Loucy (cell line): ENCODE data around the gene SEMA6A.

Experiments used
- H2AFZ ChIP-seq: fragments of 200-600 bp; sonication (generic); 2 replicates; pipeline ENCODE4 v1.6.0; 2016; ENCODE audit warnings: antibody characterized with exemption, mild to moderate bottlenecking, low read length, moderate library complexity
- H3F3A ChIP-seq: fragments of 200-600 bp; 2 replicates; pipeline ENCODE4 v1.6.0; 2016; ENCODE audit warnings: antibody characterized with exemption, low read depth, mild to moderate bottlenecking
- H3K27me3 ChIP-seq: fragments of 200-600 bp; sonication (generic); 2 replicates; pipeline ENCODE4 v1.6.1; 2014; ENCODE audit warnings: low read length, mild to moderate bottlenecking; ENCODE audit not compliant: insufficient read depth, poor library complexity, severe bottlenecking
- H3K36me3 ChIP-seq: fragments of 200-600 bp; sonication (generic); 2 replicates; pipeline ENCODE4 v1.6.1; 2016; ENCODE audit warnings: low read length; ENCODE audit not compliant: insufficient read depth
- H3K4me1 ChIP-seq: fragments of 200-600 bp; sonication (generic); 2 replicates; pipeline ENCODE4 v1.5.1; 2014; ENCODE audit warnings: low read length, mild to moderate bottlenecking; ENCODE audit not compliant: insufficient read depth, poor library complexity, severe bottlenecking
- H3K4me2 ChIP-seq: fragments of 200-600 bp; sonication (generic); 2 replicates; pipeline ENCODE4 v1.6.0; 2014; ENCODE audit warnings: antibody characterized with exemption, low read length, low read depth, mild to moderate bottlenecking; ENCODE audit not compliant: poor library complexity, severe bottlenecking
- H3K4me3 ChIP-seq: fragments of 200-600 bp; sonication (generic); 2 replicates; pipeline ENCODE4 v1.5.1; 2014; ENCODE audit warnings: low read length, mild to moderate bottlenecking, mixed read lengths; ENCODE audit not compliant: poor library complexity, severe bottlenecking
- H3K79me2 ChIP-seq: fragments of 200-600 bp; sonication (generic); 2 replicates; pipeline ENCODE4 v1.6.1; 2014; ENCODE audit warnings: low read length; ENCODE audit not compliant: insufficient read depth
- H3K9ac ChIP-seq: fragments of 200-600 bp; sonication (generic); 2 replicates; pipeline ENCODE4 v1.6.0; 2014; ENCODE audit warnings: mild to moderate bottlenecking, low read depth, low read length, moderate library complexity; ENCODE audit not compliant: poor library complexity, severe bottlenecking
- H3K9me2 ChIP-seq: fragments of 200-600 bp; sonication (generic); replicated peaks from 2 replicates; pipeline ENCODE4 v1.6.1; 2016; ENCODE audit warnings: low read depth, low read length, mixed read lengths
- H3K9me3 ChIP-seq: fragments of 200-600 bp; sonication (generic); 2 replicates; pipeline ENCODE4 v1.6.1; 2014; ENCODE audit warnings: mild to moderate bottlenecking, antibody characterized with exemption, low read length, low read depth; ENCODE audit not compliant: insufficient read depth
- H4K20me1 ChIP-seq: fragments of 200-600 bp; sonication (generic); 2 replicates; pipeline ENCODE4 v1.6.0; 2014; ENCODE audit warnings: antibody characterized with exemption, low read length, mild to moderate bottlenecking; ENCODE audit not compliant: insufficient read depth, poor library complexity, severe bottlenecking
- CTCF ChIP-seq: fragments of 200-600 bp; sonication (generic); conservative IDR thresholded peaks from 2 replicates; pipeline ENCODE4 v1.5.1; 2014; ENCODE audit warnings: mild to moderate bottlenecking, antibody characterized with exemption, low read length
- EZH2phosphoT487 ChIP-seq: fragments of 200-600 bp; IDR thresholded peaks from 2 replicates; pipeline ENCODE4 v1.6.1; 2018; ENCODE audit warnings: antibody characterized with exemption, mild to moderate bottlenecking, moderate library complexity, borderline replicate concordance

SEMA6A gene

GRCh38 chr5:116466727-116467464 is 107.7 kb downstream of the SEMA6A start:
- Histone ChIP-seq H3K4me2 (no peak overlapping the region), H3K9ac (no peak overlapping the region), H3K79me2 (no peaks in the 10 kb centered on the region), H3K27me3 (no peaks in the 10 kb centered on the region), H3K9me2 (no peaks in the 10 kb centered on the region), H4K20me1 (no peaks in the 10 kb centered on the region), H3K4me1 (peaks cover 13% of the 10 kb centered on the region), H2AFZ (no peak overlapping the region), H3K36me3 (no peaks in the 10 kb centered on the region), H3F3A (no peaks in the 10 kb centered on the region; the same call in 1 of the 2 replicates), H3K4me3 (no peak overlapping the region), H3K9me3 (no peaks in the 10 kb centered on the region)
- TF ChIP-seq CTCF (no peak), EZH2phosphoT487 (no peak)

GRCh38 chr5:116465411-116465810 is 109.2 kb downstream of the SEMA6A start:
- Histone ChIP-seq H3K36me3 (no peaks in the 10 kb centered on the region), H3K9me2 (no peaks in the 10 kb centered on the region), H3K4me3 (no peak overlapping the region), H3K9me3 (no peaks in the 10 kb centered on the region), H3K4me2 (no peak overlapping the region), H2AFZ (no peak overlapping the region), H3K79me2 (no peaks in the 10 kb centered on the region), H4K20me1 (no peaks in the 10 kb centered on the region), H3K9ac (no peak overlapping the region), H3K27me3 (no peaks in the 10 kb centered on the region), H3K4me1 (peaks cover 15% of the 10 kb centered on the region), H3F3A (no peaks in the 10 kb centered on the region; the same call in 1 of the 2 replicates)
- TF ChIP-seq CTCF = no peak
- no peak for TF ChIP-seq EZH2phosphoT487

- TF ChIP-seq EZH2phosphoT487 (no peak), CTCF (no peak)
- no peak overlapping the region for H3K4me2 ChIP-seq
- H4K20me1 ChIP-seq = no peaks in the 10 kb centered on the region
- H3K36me3 ChIP-seq = no peaks in the 10 kb centered on the region
- no peak overlapping the region for H3K4me3 ChIP-seq
- no peaks in the 10 kb centered on the region for H3K79me2 ChIP-seq
- peaks cover 15% of the 10 kb centered on the region for H3K4me1 ChIP-seq
- H3K9me2 ChIP-seq = no peaks in the 10 kb centered on the region
- H2AFZ ChIP-seq = no peak overlapping the region
- no peak overlapping the region for H3K9ac ChIP-seq
- no peaks in the 10 kb centered on the region for H3K27me3 ChIP-seq
- H3F3A ChIP-seq = no peaks in the 10 kb centered on the region; the same call in 1 of the 2 replicates
- H3K9me3 ChIP-seq = no peaks in the 10 kb centered on the region
Measured at GRCh38 chr5:116464144-116464708, 110.4 kb downstream of the SEMA6A start.
